HG03354 (cell line): Measurements from ENCODE around the gene SELL.
"Not testable (repeated sequence)": the region's sequence is repeated elsewhere in the genome, so short reads cannot be mapped to it uniquely, and the experiment has no call there.

Experiments
- ATAC-seq: cut with Tn5 transposase; IDR thresholded peaks from one replicate; pipeline ENCODE4 v1.9.1; 2021; ENCODE audit warnings: mild to moderate bottlenecking; ENCODE audit not compliant: unreplicated experiment, poor library complexity, severe bottlenecking

Gene SELL

GRCh38 chr1:169711469-169712308 lies at the start of gene SELL:
Gene SELL, minus strand, starts transcription at chr1:169711620. Its CDS starts 122 bp downstream, at chr1:169711498.
- ATAC-seq, result peak; percentile 79

- no peak for ATAC-seq
Observed at GRCh38 chr1:169759038-169759437, 47.6 kb upstream of the SELL start.

- no peak for ATAC-seq
Observed at GRCh38 chr1:169753549-169753948, 42.1 kb upstream of the SELL start.

GRCh38 chr1:169750041-169750440 lies 38.6 kb upstream of the SELL start:
- ATAC-seq, result no peak

GRCh38 chr1:169746550-169746949 lies 35.1 kb upstream of the SELL start:
- no peak for ATAC-seq

GRCh38 chr1:169745015-169745861 lies 33.8 kb upstream of the SELL start:
- ATAC-seq, result no peak

DNA sequence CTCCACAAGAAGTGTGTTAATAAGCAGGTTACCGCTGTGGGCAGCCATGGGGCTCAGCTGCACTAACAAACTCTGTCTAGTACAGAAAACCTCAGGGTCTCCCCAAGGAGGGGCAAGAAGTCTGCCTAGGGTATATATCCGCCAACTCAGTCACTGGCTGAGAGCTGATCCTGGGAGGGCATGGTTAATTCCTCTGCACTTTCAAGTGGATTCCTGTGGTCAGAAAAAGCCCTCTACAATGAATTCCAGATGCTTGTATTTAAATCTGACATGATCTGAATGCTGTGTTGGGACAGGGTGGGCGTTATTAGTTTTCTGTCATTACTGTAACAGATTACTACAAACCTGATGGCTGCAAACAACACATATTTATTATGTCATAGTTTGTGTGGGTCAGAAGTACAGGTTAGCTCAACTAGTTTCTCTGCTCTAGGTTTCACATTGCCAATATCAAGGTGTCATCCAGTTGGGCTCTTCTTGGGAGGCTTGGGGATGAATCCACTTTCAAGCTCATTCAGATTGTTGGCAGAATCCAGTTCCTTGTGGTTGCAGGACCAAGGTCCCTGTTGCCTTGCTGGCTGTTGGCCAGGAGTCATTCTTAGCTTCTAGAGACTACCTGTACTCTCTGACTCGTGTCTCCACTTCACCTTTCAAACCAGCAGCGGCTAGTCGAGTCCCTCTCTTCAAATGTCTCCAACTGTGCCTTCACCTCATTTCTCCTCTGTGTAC lies 30.4 kb upstream of the SELL start:
- no peak for ATAC-seq

DNA sequence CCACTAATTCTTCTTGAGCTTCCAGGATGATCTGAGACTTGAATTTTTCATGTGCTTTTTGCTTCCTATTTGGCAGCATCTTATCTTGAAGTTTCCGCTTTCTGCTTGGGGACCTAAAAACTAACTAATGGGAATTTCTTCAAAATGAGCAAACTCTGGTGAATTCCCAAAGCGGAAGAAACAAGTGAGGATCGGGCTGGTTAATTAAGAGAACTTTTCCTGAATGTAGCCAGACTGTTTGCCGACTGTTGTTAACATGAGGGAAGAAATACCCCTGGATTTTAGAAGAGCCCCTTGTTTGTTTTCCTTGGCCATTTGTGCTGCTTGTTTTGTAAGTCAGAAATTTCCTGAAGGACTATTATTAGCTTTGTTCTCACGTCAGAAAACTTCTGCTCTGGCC lies 28.6 kb upstream of the SELL start:
- ATAC-seq, result no peak

- no peak for ATAC-seq
Observed at GRCh38 chr1:169733924-169734323, 22.5 kb upstream of the SELL start, which contains the start of gene SELE. Gene SELE, minus strand, starts transcription at chr1:169734079. Its CDS starts 467 bp downstream, at chr1:169733612.

DNA sequence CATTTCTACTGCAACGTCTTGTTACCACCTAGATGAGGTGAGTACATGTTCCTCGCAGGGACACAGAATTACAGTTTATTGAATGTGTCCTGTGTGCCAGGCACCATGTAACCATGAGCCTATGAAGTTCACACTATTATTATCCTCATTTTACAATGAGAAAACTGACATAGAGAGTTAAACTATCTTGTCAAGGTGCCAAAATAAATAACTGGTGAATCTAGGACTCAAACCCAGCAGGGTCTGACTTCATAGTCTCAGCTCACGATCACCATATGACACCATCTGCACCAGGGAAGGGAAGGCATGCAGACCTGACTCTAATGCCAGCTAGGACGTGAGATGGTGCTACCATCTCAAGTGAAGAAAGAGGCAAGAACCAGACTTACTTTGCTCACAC lies 20.0 kb upstream of the SELL start:
- no peak for ATAC-seq

GRCh38 chr1:169729991-169730390 lies 18.6 kb upstream of the SELL start:
- no peak for ATAC-seq

DNA sequence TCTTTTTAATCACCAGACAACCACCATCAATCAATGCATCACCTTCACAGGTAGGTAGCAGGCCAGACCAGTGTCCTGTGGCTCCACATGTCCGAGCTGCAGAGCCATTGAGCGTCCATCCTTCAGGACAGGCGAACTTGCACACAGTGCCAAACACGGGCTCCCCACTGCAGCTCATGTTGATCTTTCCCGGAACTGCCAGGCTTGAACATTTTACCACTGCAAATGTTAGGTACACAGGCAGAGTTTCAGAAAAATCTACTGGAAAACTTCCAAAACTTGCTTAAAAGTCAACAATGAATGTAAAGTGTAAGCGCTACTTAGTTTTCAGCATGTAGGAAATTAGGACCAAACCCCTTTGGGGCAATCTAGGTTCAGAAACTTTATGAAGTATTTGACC lies 15.9 kb upstream of the SELL start:
- ATAC-seq, result no peak

GRCh38 chr1:169726851-169727250 lies 15.4 kb upstream of the SELL start:
- no peak for ATAC-seq

- ATAC-seq, result no peak
Observed at GRCh38 chr1:169725930-169726329, 14.5 kb upstream of the SELL start.

DNA sequence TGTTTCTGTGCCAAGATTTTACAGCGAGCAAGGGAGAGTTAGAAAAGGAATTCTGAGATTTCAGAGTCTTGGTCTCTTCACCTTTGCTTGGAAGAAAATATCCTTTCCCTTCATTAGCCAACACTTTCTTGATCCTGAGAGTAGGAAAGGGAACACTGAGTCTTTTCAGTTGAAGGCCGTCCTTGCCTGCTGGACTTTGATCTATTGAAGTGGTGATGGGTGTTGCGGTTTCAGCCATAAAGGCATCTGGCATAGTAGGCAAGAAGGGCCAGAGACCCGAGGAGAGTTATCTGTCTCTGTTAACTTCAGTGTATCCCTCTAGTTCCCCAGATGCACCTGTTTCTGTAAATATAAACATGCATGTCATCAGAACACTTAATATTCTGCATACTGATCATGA lies 12.7 kb upstream of the SELL start:
- ATAC-seq, result no peak

DNA sequence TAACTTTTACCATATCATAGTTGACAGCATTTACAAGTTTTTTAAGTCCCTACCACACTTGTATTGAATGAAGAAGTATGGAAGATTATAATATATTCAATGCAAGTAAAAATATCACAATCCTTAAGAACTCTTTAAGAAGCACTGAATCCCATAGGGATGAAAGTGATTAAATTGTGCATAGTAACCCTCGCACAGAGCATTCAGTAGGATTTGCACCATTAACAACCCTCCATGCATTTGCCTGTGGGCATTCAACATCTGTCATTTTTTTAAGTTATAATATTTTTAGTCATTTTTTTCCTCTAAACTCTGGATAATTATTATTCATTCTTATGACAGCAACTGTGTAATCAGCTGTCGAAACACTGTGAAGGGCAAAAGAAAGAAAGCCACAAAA lies 12.3 kb upstream of the SELL start:
- ATAC-seq, result no peak

DNA sequence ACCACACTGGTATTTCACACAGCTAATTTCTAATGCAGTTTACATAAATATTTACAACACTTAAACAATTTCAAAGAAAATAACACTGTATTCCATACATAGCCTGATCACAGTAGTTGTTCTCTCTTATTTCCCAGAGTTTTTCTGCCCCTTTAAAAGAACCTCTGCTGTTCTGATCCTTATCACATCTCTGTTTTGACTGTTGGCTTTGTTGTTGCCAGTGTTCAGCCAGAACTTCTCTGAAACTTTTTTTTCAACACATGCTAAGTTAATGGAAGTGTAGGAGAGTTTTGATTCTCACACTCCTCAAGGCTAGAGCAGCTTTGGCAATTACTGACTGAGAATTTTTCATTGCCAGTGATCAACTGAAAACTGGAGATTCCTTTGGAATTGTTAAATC lies 11.4 kb upstream of the SELL start:
- no peak for ATAC-seq

DNA sequence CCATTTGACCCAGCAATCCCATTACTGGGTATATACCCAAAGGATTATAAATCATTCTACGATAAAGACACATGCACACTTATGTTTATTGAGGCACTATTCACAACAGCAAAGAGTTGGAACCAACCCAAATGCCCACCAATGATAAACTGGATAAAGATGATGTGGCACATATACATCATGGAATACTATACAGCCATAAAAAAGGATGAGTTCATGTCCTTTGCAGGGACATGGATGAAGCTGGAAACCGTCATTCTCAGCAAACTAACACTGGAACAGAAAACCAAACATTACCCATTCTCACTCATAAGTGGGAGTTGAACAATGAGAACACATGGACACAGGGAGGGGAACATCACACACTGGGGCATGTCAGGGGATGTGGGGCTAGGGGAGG lies 3.7 kb upstream of the SELL start:
- not testable (repeated sequence) for ATAC-seq

DNA sequence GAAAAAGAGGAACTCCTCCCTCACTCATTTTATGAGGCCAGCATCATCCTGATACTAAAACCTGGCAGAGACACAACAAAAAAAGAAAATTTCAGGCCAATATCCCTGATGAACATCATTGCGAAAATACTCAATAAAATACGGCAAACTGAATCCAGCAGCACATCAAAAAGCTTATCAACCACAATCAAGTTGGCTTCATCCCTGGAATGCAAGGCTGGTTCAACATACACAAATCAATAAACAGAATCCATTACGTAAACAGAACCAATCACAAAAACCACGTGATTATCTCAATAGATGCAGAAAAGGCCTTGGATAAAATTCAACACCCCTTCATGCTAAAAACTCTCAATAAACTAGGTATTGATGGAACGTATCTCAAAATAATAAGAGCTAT lies 1.7 kb upstream of the SELL start:
- ATAC-seq, result not testable (repeated sequence)

- no peak for ATAC-seq
Observed at GRCh38 chr1:169712309-169712631, 850 bp upstream of the SELL start.
